ENCODE results near the gene CARD6. TPM values are rescaled to one million over a fixed set of nuclear protein-coding genes. Genes with fewer than 3 reads are reported as not detected.

CARD6 gene
- total and polyA plus RNA-seq, 2 of the 8 experiments (the other 6 are each of a cell fraction or from before 2014, with no cell fraction given): 0.41 to 0.50 TPM

DNA sequence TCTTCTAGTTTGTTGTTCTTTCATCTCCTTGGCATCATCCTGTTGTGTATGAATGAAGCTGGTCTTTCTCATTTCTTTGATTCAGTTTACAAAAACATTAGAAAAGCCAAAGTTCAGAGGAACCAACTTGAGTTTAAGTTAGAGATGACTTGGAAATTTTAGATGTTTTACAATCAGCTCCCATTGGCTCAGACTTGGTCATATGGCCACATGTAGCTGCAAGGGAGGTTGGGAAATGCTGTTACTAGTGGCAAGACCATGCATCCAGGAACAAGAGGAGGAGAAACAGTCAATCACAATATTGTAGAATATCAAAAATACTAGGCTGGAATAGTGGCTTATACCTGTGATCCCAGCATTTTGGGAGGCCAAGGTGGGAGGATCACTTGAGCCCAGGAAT lies 19.5 kb downstream of the CARD6 start:
- no peak overlapping the region for H3K27ac ChIP-seq (ENCODE audit: low read depth, low read length)
- no peak overlapping the region for H4K5ac ChIP-seq (ENCODE audit: insufficient read length, low read depth, low read length)
- no peak overlapping the region for H4K91ac ChIP-seq (replicated peaks; ENCODE audit: insufficient read length, low read length)
- H2AK5ac ChIP-seq (ENCODE audit: low read depth, low read length): no peak overlapping the region
- H4K20me1 ChIP-seq (replicated peaks in 1 of 2; ENCODE audit: control insufficient read depth in 1 of 2, insufficient read depth in 2 of 2, low read length in 2 of 2): no peaks in the 10 kb centered on the region
- POLR2A ChIA-PET (ENCODE audit: partially characterized antibody): interaction anchor here (1.1 to 2.8 kb wide), 3 partner anchors 11 to 28 kb away, joined by 3 to 8 read pairs (median 6); partner anchors contain the start of gene RPL37
- H3K4me2 ChIP-seq (ENCODE audit: insufficient read depth in 1 of 2, low read depth in 2 of 2, low read length in 2 of 2): no peak overlapping the region
- CTCF ChIA-PET (ENCODE audit: partially characterized antibody): no interaction called here
- H3K23ac ChIP-seq (ENCODE audit: insufficient read length): no peak overlapping the region
- DNase-seq (ENCODE audit: low read depth in 1 of 2, low spot score in 2 of 2): no peak
- TF ChIP-seq CREB1 (IDR thresholded peaks at IDR 0.05): no peak
- no peak for TF ChIP-seq SIRT6 (IDR thresholded peaks at IDR 0.05; ENCODE audit: low read length)
- no peak for TF ChIP-seq POU5F1 (IDR thresholded peaks at IDR 0.05; ENCODE audit: low read depth, low read length)
- no peak for TF ChIP-seq SP2 (IDR thresholded peaks at IDR 0.05; ENCODE audit: low read length)
- no peak for TF ChIP-seq TBP (IDR thresholded peaks at IDR 0.05; ENCODE audit: low read depth, low read length)
- no peak for TF ChIP-seq TCF12 (IDR thresholded peaks at IDR 0.05; ENCODE audit: low read depth, low read length)
- TF ChIP-seq SIN3A (conservative IDR thresholded peaks at IDR 0.05 in 1 of 2, IDR thresholded peaks at IDR 0.05 in 1 of 2; ENCODE audit: low read depth in 1 of 2, low read length in 2 of 2): no peak
- TF ChIP-seq SIX5 (IDR thresholded peaks at IDR 0.05; ENCODE audit: low read depth, low read length): no peak
- no peak for TF ChIP-seq RXRA (IDR thresholded peaks at IDR 0.05; ENCODE audit: insufficient read depth, low read depth, low read length)
- TF ChIP-seq TAF7 (optimal IDR thresholded peaks at IDR 0.05; ENCODE audit: borderline replicate concordance, low read depth, low read length): no peak
- TF ChIP-seq SP4 (IDR thresholded peaks at IDR 0.05; ENCODE audit: low read length): no peak
- no peak for TF ChIP-seq CTCF (IDR thresholded peaks at IDR 0.05; ENCODE audit: control extremely low read depth in 1 of 3, insufficient read depth in 1 of 3, low read depth in 1 of 3, low read length in 3 of 3)
- H4K8ac ChIP-seq (ENCODE audit: extremely low read depth, insufficient read depth, low read length): no peak overlapping the region
- H3K56ac ChIP-seq (replicated peaks; ENCODE audit: insufficient read length, low read depth, low read length): no peak overlapping the region
- H3K4me1 ChIP-seq (replicated peaks in 1 of 4; ENCODE audit: control insufficient read depth in 3 of 4, insufficient read depth in 4 of 4, low read length in 3 of 4): no peaks in the 10 kb centered on the region
- H3K4me3 ChIP-seq (ENCODE audit: extremely low read depth in 1 of 4, insufficient read depth in 2 of 4, low read depth in 3 of 4, low read length in 4 of 4): no peak overlapping the region
- H2BK20ac ChIP-seq (ENCODE audit: low read length): no peak overlapping the region
- H3K18ac ChIP-seq (ENCODE audit: extremely low read depth, low read length): no peak overlapping the region
- H3K36me3 ChIP-seq (ENCODE audit: control insufficient read depth in 2 of 4, insufficient read depth in 4 of 4, low read length in 3 of 4): no peaks in the 10 kb centered on the region
- H3K9ac ChIP-seq (replicated peaks in 1 of 4; ENCODE audit: extremely low read depth in 1 of 4, low read depth in 3 of 4, low read length in 3 of 4): no peak overlapping the region
- H2BK120ac ChIP-seq (replicated peaks; ENCODE audit: low read depth, low read length): no peak overlapping the region
- no peak for FAIRE-seq
- H2BK12ac ChIP-seq (ENCODE audit: low read depth, low read length): no peak overlapping the region
- no peaks in the 10 kb centered on the region for H3K23me2 ChIP-seq (ENCODE audit: low read depth, low read length)
- H3K14ac ChIP-seq (ENCODE audit: insufficient read length): no peak overlapping the region
- H3K79me1 ChIP-seq (ENCODE audit: low read depth, low read length): no peaks in the 10 kb centered on the region
- no peaks in the 10 kb centered on the region for H3K79me2 ChIP-seq (ENCODE audit: control insufficient read depth in 1 of 2, insufficient read depth in 2 of 2, low read length in 2 of 2)
- no peak overlapping the region for H2BK5ac ChIP-seq (ENCODE audit: low read depth, low read length)
- H3K27me3 ChIP-seq (replicated peaks in 1 of 4; ENCODE audit: control insufficient read depth in 3 of 4, extremely low read depth in 1 of 4, insufficient read depth in 3 of 4, low read length in 3 of 4): no peaks in the 10 kb centered on the region
- H3K4ac ChIP-seq (replicated peaks; ENCODE audit: insufficient read length, low read depth, low read length): no peak overlapping the region
- no peak overlapping the region for H2AFZ ChIP-seq (ENCODE audit: low read length)
- H3K9me3 ChIP-seq (ENCODE audit: insufficient read depth in 2 of 2, low read depth in 1 of 2, low read length in 1 of 2): 0 out of 4 replicates have a peak, but pooled peaks cover 2 to 5% of the 10 kb centered on the region in 2 experiments
- no peak overlapping the region for H2BK15ac ChIP-seq (ENCODE audit: low read length)

Measured in H1 (cell line).